GM13976 (cell line): ENCODE results near the gene PARD6G.

ENCODE experiments used
- DNase-seq: peaks from one replicate; pipeline ENCODE4 v3.0.0; 2012; ENCODE audit warnings: low spot score
- CTCF ChIP-seq: IDR thresholded peaks from 2 replicates; pipeline ENCODE4 v1.5.1; 2012; ENCODE audit warnings: borderline replicate concordance, mild to moderate bottlenecking; ENCODE audit not compliant: insufficient read depth; ENCODE audit errors: extremely low read depth, missing control alignments, control extremely low read depth
- in situ Hi-C: fragments of 300-500 bp; cut with MboI; formaldehyde crosslinking; loops from one replicate; pipeline ENCODE4 v1.12.0; 2022; ENCODE audit warnings: low sequenced_read_pairs, mixed read lengths, inconsistent platforms; ENCODE audit not compliant: unreplicated experiment

The PARD6G gene

GRCh38 chr18:80232710-80233109 lies 14.6 kb downstream of the PARD6G start:
- in situ Hi-C loops: no loop called here
- TF ChIP-seq CTCF: no peak
- no peak for DNase-seq

- no peak for TF ChIP-seq CTCF
- in situ Hi-C loops: no loop called here
- DNase-seq: no peak
These were observed 15.3 kb downstream of the PARD6G start for GRCh38 chr18:80232030-80232429.

- no peak for DNase-seq
- TF ChIP-seq CTCF: no peak
- in situ Hi-C loops: no loop called here
These were observed 15.7 kb downstream of the PARD6G start for GRCh38 chr18:80231616-80232015.

- in situ Hi-C loops: no loop called here
- DNase-seq: no peak
- TF ChIP-seq CTCF: no peak
These were observed 16.2 kb downstream of the PARD6G start for GRCh38 chr18:80231151-80231550.

- no peak for TF ChIP-seq CTCF
- DNase-seq: no peak
- in situ Hi-C loops: no loop called here
These were observed 17.3 kb downstream of the PARD6G start for GRCh38 chr18:80229766-80230745.

GRCh38 chr18:80229363-80229762 lies 18.0 kb downstream of the PARD6G start:
- DNase-seq: no peak
- in situ Hi-C loops: no loop called here
- TF ChIP-seq CTCF: no peak
